GM12878 (cell line): ENCODE results near the gene ZNF646. TPM values are rescaled to one million over a fixed set of nuclear protein-coding genes. Genes with fewer than 3 reads are reported as not detected.

ENCODE experiments used
- ATAC-seq: fragments of 200-7000 bp; cut with Tn5 transposase; 3 replicates; pipeline ENCODE4 v1.9.1; 2020; ENCODE audit warnings: mild to moderate bottlenecking, moderate library complexity
- BruUV-seq: library from RNA; stranded (reverse); fragments of 400-500 nt; replicated peaks from 2 replicates; lab custom pipeline; 2021; lab: Mats Ljungman, UMichigan
- CTCF ChIA-PET: fragments of 300-600 bp; sonication (Branson Sonifier 250); formaldehyde crosslinking; extraction: SDS; loops from one replicate; lab custom pipeline; 2021; ENCODE audit warnings: inconsistent platforms; lab: Yijun Ruan, JAX
- POLR2A ChIA-PET: fragments of 350-600 bp; formaldehyde crosslinking; extraction: SDS; loops from one replicate; lab custom pipeline; 2021; ENCODE audit warnings: inconsistent platforms; lab: Charles Lee
- RAD21 ChIA-PET: fragments of 300-600 bp; sonication (Branson Sonifier 250); formaldehyde crosslinking; loops from one replicate; lab custom pipeline; 2023; ENCODE audit warnings: antibody characterized with exemption; ENCODE audit not compliant: unreplicated experiment; lab: Charles Lee
- SMC1A ChIA-PET: fragments of 300-600 bp; sonication (Branson Sonifier 250); formaldehyde crosslinking; loops from one replicate; lab custom pipeline; 2023; ENCODE audit not compliant: unreplicated experiment, uncharacterized antibody; lab: Charles Lee
- DNase-seq: peaks from one replicate; pipeline ENCODE4 v3.0.0-alpha.2; 2011; ENCODE audit warnings: low read depth, low spot score
- FAIRE-seq: peaks from 3 replicates; lab custom pipeline; 2011; peaks lifted over from hg19 to GRCh38; lab: Jason Lieb, UNC
- H2AFZ ChIP-seq: 2 replicates; pipeline ENCODE4 v1.6.0; 2011; ENCODE audit warnings: low read depth, low read length, control low read depth; ENCODE audit not compliant: control insufficient read depth
- H3K27ac ChIP-seq: 2 replicates; pipeline ENCODE4 v1.5.1; 2011; ENCODE audit warnings: control low read depth; ENCODE audit not compliant: control insufficient read depth, insufficient read depth
- H3K27me3 ChIP-seq, 2 experiments: replicated peaks in 1 of 2; 2 replicates each; pipeline versions ENCODE4 v1.6.0 to v1.6.1; 2011; ENCODE audit warnings: low read length in 1 of 2; ENCODE audit not compliant: control insufficient read depth in 2 of 2, insufficient read depth in 2 of 2
- H3K36me3 ChIP-seq, 2 experiments: 2 replicates each; pipeline ENCODE4 v1.5.1; 2011; ENCODE audit warnings: low read length in 1 of 2; ENCODE audit not compliant: control insufficient read depth in 2 of 2, insufficient read depth in 2 of 2
- H3K4me1 ChIP-seq: 2 replicates; pipeline ENCODE4 v1.6.1; 2011; ENCODE audit warnings: mild to moderate bottlenecking, low read length, moderate library complexity, mixed read lengths; ENCODE audit not compliant: control insufficient read depth, insufficient read depth
- H3K4me2 ChIP-seq: 2 replicates; pipeline ENCODE4 v1.6.0; 2011; ENCODE audit warnings: control low read depth; ENCODE audit not compliant: control insufficient read depth, insufficient read depth
- H3K4me3 ChIP-seq: fragments of 200-600 bp; sonication (generic); 2 replicates; pipeline ENCODE4 v1.5.1; 2016
- H3K79me2 ChIP-seq: 2 replicates; pipeline ENCODE4 v1.6.0; 2011; ENCODE audit warnings: low read length; ENCODE audit not compliant: control insufficient read depth, insufficient read depth
- H3K9ac ChIP-seq: 2 replicates; pipeline ENCODE4 v1.8.0; 2011; ENCODE audit warnings: low read length, control low read depth, mixed read lengths; ENCODE audit not compliant: control insufficient read depth, insufficient read depth
- H3K9me3 ChIP-seq: replicated peaks from 3 replicates; pipeline ENCODE4 v1.5.1; 2011; ENCODE audit warnings: mild to moderate bottlenecking, low read length; ENCODE audit not compliant: control insufficient read depth, insufficient read depth
- H4K20me1 ChIP-seq: 2 replicates; pipeline ENCODE4 v1.6.0; 2011; ENCODE audit not compliant: control insufficient read depth, insufficient read depth
- BHLHE40 ChIP-seq, 2 experiments: fragments of 450-650 bp in 1 of 2; IDR thresholded peaks; 2 replicates each; pipeline ENCODE4 v1.6.1; 2011 to 2017; ENCODE audit warnings: low read depth in 2 of 2, borderline replicate concordance in 1 of 2, improper control_type of control experiment in 1 of 2, low read length in 1 of 2, mild to moderate bottlenecking in 1 of 2
- CEBPZ ChIP-seq: fragments of 150-350 bp; IDR thresholded peaks from 2 replicates; pipeline ENCODE4 v1.6.1; 2016; ENCODE audit warnings: low read depth, low read length
- CHD1 ChIP-seq: IDR thresholded peaks from 2 replicates; pipeline ENCODE4 v1.6.1; 2012; ENCODE audit warnings: low read depth, low read length, improper control_type of control experiment
- CREM ChIP-seq: IDR thresholded peaks from 2 replicates; pipeline ENCODE4 v1.6.1; 2014; ENCODE audit warnings: antibody characterized with exemption, low read depth
- DPF2 ChIP-seq: fragments of 450-650 bp; IDR thresholded peaks from 2 replicates; pipeline ENCODE4 v1.6.1; 2017; ENCODE audit warnings: mild to moderate bottlenecking
- ESRRA ChIP-seq: IDR thresholded peaks from 2 replicates; pipeline ENCODE4 v1.6.1; 2012; ENCODE audit warnings: mild to moderate bottlenecking, low read length, improper control_type of control experiment
- NFIC ChIP-seq: IDR thresholded peaks from 2 replicates; pipeline ENCODE4 v1.6.1; 2012; ENCODE audit warnings: low read depth, mild to moderate bottlenecking, inconsistent platforms, low read length, moderate library complexity
- PKNOX1 ChIP-seq: fragments of 450-650 bp; IDR thresholded peaks from 2 replicates; pipeline ENCODE4 v1.6.1; 2016; ENCODE audit warnings: mild to moderate bottlenecking
- RELA ChIP-seq: fragments of 450-650 bp; IDR thresholded peaks from 2 replicates; pipeline ENCODE4 v1.8.0; 2014; ENCODE audit warnings: borderline replicate concordance; ENCODE audit not compliant: partially characterized antibody
- YY1 ChIP-seq: IDR thresholded peaks from 2 replicates; pipeline ENCODE4 v1.6.1; 2011; ENCODE audit warnings: low read depth, mild to moderate bottlenecking, low read length
- ZBTB11 ChIP-seq: fragments of 450-650 bp; formaldehyde crosslinking; IDR thresholded peaks from 2 replicates; pipeline ENCODE4 v1.5.0; 2022; ENCODE audit warnings: mild to moderate bottlenecking, missing genetic modification characterization
- WGBS: methylation state at CpG from one replicate; pipeline ENCODE4 v1.1.6; 2016; ENCODE audit warnings: low lambda C conversion rate; ENCODE audit not compliant: insufficient replicate concordance, insufficient coverage; ENCODE audit errors: missing lambda C conversion rate; 5-methylcytosine and 5-hydroxymethylcytosine counted together
- in situ Hi-C: fragments of 300-500 bp; cut with MboI; formaldehyde crosslinking; loops from 9 replicates; pipeline ENCODE4 v1.14.3; 2018; ENCODE audit warnings: mixed read lengths
- intact Hi-C: fragments of 100-400 bp; cut with micrococcal nuclease; formaldehyde crosslinking; loops from one replicate; pipeline ENCODE4 v1.14.2; 2022; ENCODE audit not compliant: unreplicated experiment
- polyA plus RNA-seq, 11 experiments: library from polyadenylated mRNA; depleted of rRNA in 4 of 11; unstranded in 6 of 11; stranded (reverse) in 5 of 11; fragments of >200 nt; fragmentation: Nextera tagmentation in 4 of 11; fragmentation: Illumina TruSeq in 1 of 11; extraction: Ambion mirVana in 4 of 11; extraction: Trizol in 1 of 11; gene quantifications; 1 replicate in 1 of 11; 2 replicates in 10 of 11; pipeline versions ENCODE4 v1.2.1 to v1.2.3, GENCODE V29; 2011 to 2016; ENCODE audit warnings: inconsistent platforms in 2 of 11, missing spikeins in 2 of 11, low read depth in 1 of 11
- total RNA-seq, 4 experiments: library from RNA; depleted of rRNA in 3 of 4; stranded (reverse); fragments of >200 nt in 3 of 4; fragmentation: Illumina TruSeq in 1 of 4; extraction: Trizol in 1 of 4; gene quantifications; 2 replicates each; pipeline versions ENCODE4 v1.2.1 to v1.2.3, GENCODE V29; 2013 to 2021

ZNF646 gene
- total and polyA plus RNA-seq, 10 of the 15 experiments (the other 5 are each of a cell fraction or from before 2014, with no cell fraction given), result 0.10 to 21.8 (median 6.4) TPM

GRCh38 chr16:31114468-31114867 lies 40.2 kb downstream of the ZNF646 start (continued):
- TF ChIP-seq ZBTB11, result no peak
- no peak for TF ChIP-seq YY1
- no peak for TF ChIP-seq CREM
- TF ChIP-seq, all 136 proteins: peak for 0

- ChIA-PET SMC1A (interaction anchor here (0.6 to 2.4 kb wide), 4 partner anchors 17 to 266 kb away, joined by 3 to 7 read pairs (median 4); partner anchors contain the start of genes ZNF646 and ZNF668), RAD21 (interaction anchor here (0.6 to 5.2 kb wide), 14 partner anchors 10 to 595 kb away, joined by 3 to 48 read pairs (median 4); partner anchors contain the start of genes BCKDK, ZNF646 and ZNF668), POLR2A (interaction anchor here (0.6 to 1.7 kb wide), 19 partner anchors 9 to 752 kb away, joined by 3 to 24 read pairs (median 4); partner anchors contain the start of genes BCKDK, FUS, PHKG2 and PYCARD), CTCF (interaction anchor here (0.5 to 1.4 kb wide), 8 partner anchors 25 to 334 kb away, joined by 3 to 15 read pairs (median 4); no protein-coding TSS in a partner anchor)
- Histone ChIP-seq H3K9ac (peak within 1 kb of the TSS; percentile 62), H4K20me1 (no peaks in the 10 kb centered on the region), H3K4me2 (peak within 1 kb of the TSS; percentile 59), H3K4me1 (peaks cover 8% of the 10 kb centered on the region), H3K27ac (peak within 1 kb of the TSS; percentile 73), H3K79me2 (peaks cover 11% of the 10 kb centered on the region), H3K36me3 (peaks cover 3 to 9% of the 10 kb centered on the region in 2 experiments; a peak in 3 of 4 replicates), H2AFZ (peak within 1 kb of the TSS; percentile 74), H3K27me3 (no peaks in the 10 kb centered on the region), H3K9me3 (no peaks in the 10 kb centered on the region), H3K4me3 (peak within 1 kb of the TSS; percentile 84)
- DNase-seq (peak; percentile 72), FAIRE-seq (peak; percentile 90), ATAC-seq (peak; percentile 96)
- WGBS, result under 1% methylated on average over 50 of the region's 68 CpGs
- in situ Hi-C loops (loop anchor here (10.0 kb wide), 1 partner anchor 757 kb away; the partner anchor contains the start of gene ZNF267), intact Hi-C loops (loop anchor here (10.0 kb wide), 1 partner anchor 757 kb away; the partner anchor contains the start of gene ZNF267)
- TSS peak; percentile 83 for BruUV-seq
- peak; percentile 34 for TF ChIP-seq ESRRA
- TF ChIP-seq DPF2, result no peak
- TF ChIP-seq PKNOX1, result peak; percentile 51; the same call in 1 of the 2 replicates
- peak; percentile 67 for TF ChIP-seq RELA
- no peak for TF ChIP-seq NFIC
- TF ChIP-seq BHLHE40 (IDR thresholded peaks at IDR 0.05; ENCODE audit: borderline replicate concordance in 1 of 2, low read depth in 2 of 2, low read length in 1 of 2), result peak in 1 of 2 experiments; percentile 71; a peak in 2 of 4 replicates
- no peak for TF ChIP-seq CEBPZ
- TF ChIP-seq CHD1, result no peak
Measured at GRCh38 chr16:31117384-31118222, 43.4 kb downstream of the ZNF646 start, which contains the start of gene KAT8. Gene KAT8, plus strand, starts transcription at chr16:31117664. Its CDS starts 18 bp downstream, at chr16:31117682.
